K562 (cell line): ENCODE measurements around the gene GASK1B. TPM values are rescaled to one million over a fixed set of nuclear protein-coding genes. Genes with fewer than 3 reads are reported as not detected.

Source experiments
- ATAC-seq: fragments of 200-7000 bp; cut with Tn5 transposase; 3 replicates; pipeline ENCODE4 v1.9.1; 2020; ENCODE audit warnings: moderate library complexity
- BruUV-seq: library from RNA; stranded (reverse); fragments of 400-500 nt; replicated peaks from 2 replicates; lab custom pipeline; 2021; lab: Mats Ljungman, UMichigan
- CTCF ChIA-PET: fragments of 300-600 bp; formaldehyde crosslinking; extraction: SDS; loops from one replicate; lab custom pipeline; 2021; ENCODE audit warnings: low intra/inter-chr PET ratio; lab: Yijun Ruan, JAX
- POLR2A ChIA-PET: fragments of 300-600, 350-650 bp; sonication (Branson Sonifier 250); formaldehyde crosslinking; extraction: SDS; loops from one replicate; lab custom pipeline; 2021; ENCODE audit warnings: antibody characterized with exemption, inconsistent platforms; lab: Yijun Ruan, JAX
- DNase-seq, 4 experiments: peaks; one replicate each; pipeline versions ENCODE4 v3.0.0 to v3.0.0-alpha.2; 2011 to 2018; ENCODE audit warnings: low spot score in 3 of 4, mixed read lengths in 3 of 4; ENCODE audit errors: extremely low read depth in 1 of 4
- FAIRE-seq: peaks from 2 replicates; lab custom pipeline; 2011; peaks lifted over from hg19 to GRCh38; lab: Jason Lieb, UNC
- H2AFZ ChIP-seq: 2 replicates; pipeline ENCODE4 v1.6.0; 2011; ENCODE audit warnings: low read depth, low read length, control low read depth, inconsistent platforms
- H3K27ac ChIP-seq: fragments of 200-600 bp; 3 replicates; pipeline ENCODE4 v1.8.0; 2011; ENCODE audit warnings: low read depth, mild to moderate bottlenecking, control low read depth, inconsistent platforms, low read length, moderate library complexity, mixed read lengths; ENCODE audit errors: extremely low read depth
- H3K27me3 ChIP-seq, 2 experiments: fragments of 300-600 bp in 1 of 2; 2 replicates in 1 of 2; 3 replicates in 1 of 2; pipeline versions ENCODE4 v1.6.0 to v1.8.0; 2011; ENCODE audit warnings: inconsistent platforms in 2 of 2, low read length in 2 of 2, mild to moderate bottlenecking in 1 of 2, mixed read lengths in 1 of 2, moderate library complexity in 1 of 2; ENCODE audit not compliant: control insufficient read depth in 2 of 2, insufficient read depth in 2 of 2
- H3K36me3 ChIP-seq: fragments of 300-600 bp; 3 replicates; pipeline ENCODE4 v1.8.0; 2011; ENCODE audit warnings: mild to moderate bottlenecking, low read length, inconsistent platforms; ENCODE audit not compliant: control insufficient read depth, insufficient read depth
- H3K4me1 ChIP-seq, 2 experiments: fragments of 200-600 bp in 1 of 2; replicated peaks in 1 of 2; 2 replicates in 1 of 2; 3 replicates in 1 of 2; pipeline versions ENCODE4 v1.5.1 to v1.8.0; 2011; ENCODE audit warnings: inconsistent platforms in 2 of 2, low read length in 2 of 2, mild to moderate bottlenecking in 1 of 2, mixed read lengths in 1 of 2, moderate library complexity in 1 of 2; ENCODE audit not compliant: control insufficient read depth in 2 of 2, insufficient read depth in 2 of 2
- H3K4me2 ChIP-seq: 2 replicates; pipeline ENCODE4 v1.6.1; 2011; ENCODE audit warnings: low read length, control low read depth, inconsistent platforms, mixed read lengths; ENCODE audit not compliant: insufficient read depth
- H3K4me3 ChIP-seq: fragments of 200-600 bp; sonication (generic), shearing (Covaris generic); 2 replicates; pipeline ENCODE4 v1.5.1; 2016; ENCODE audit warnings: control low read depth, inconsistent platforms
- H3K79me2 ChIP-seq: fragments of 200-600 bp; 3 replicates; pipeline ENCODE4 v1.8.0; 2011; ENCODE audit warnings: low read length, inconsistent platforms; ENCODE audit not compliant: control insufficient read depth, insufficient read depth
- H3K9ac ChIP-seq, 2 experiments: 2 replicates each; pipeline versions ENCODE4 v1.6.0 to v1.6.1; 2011; ENCODE audit warnings: low read depth in 2 of 2, low read length in 2 of 2, control low read depth in 1 of 2, inconsistent platforms in 1 of 2, mild to moderate bottlenecking in 1 of 2, mixed read lengths in 1 of 2; ENCODE audit not compliant: insufficient read depth in 1 of 2
- H3K9me1 ChIP-seq: one replicate; pipeline ENCODE4 v1.6.0; 2011; ENCODE audit warnings: inconsistent platforms, mild to moderate bottlenecking, low read length, moderate library complexity; ENCODE audit not compliant: control insufficient read depth, insufficient read depth
- H3K9me3 ChIP-seq: replicated peaks from 2 replicates; pipeline ENCODE4 v1.5.1; 2011; ENCODE audit warnings: low read depth, low read length, inconsistent platforms; ENCODE audit not compliant: control insufficient read depth, insufficient read depth
- H4K20me1 ChIP-seq: replicated peaks from 2 replicates; pipeline ENCODE4 v1.6.1; 2011; ENCODE audit warnings: low read length, inconsistent platforms, mixed read lengths; ENCODE audit not compliant: control insufficient read depth, insufficient read depth
- ARID4B ChIP-seq: sonication (generic); formaldehyde crosslinking; IDR thresholded peaks from 2 replicates; pipeline ENCODE4 v1.8.0; 2022; ENCODE audit warnings: mild to moderate bottlenecking, missing genetic modification reagents
- ATF4 ChIP-seq: fragments of 450-650 bp; formaldehyde crosslinking; IDR thresholded peaks from 2 replicates; pipeline ENCODE4 v1.4.0; 2022; ENCODE audit warnings: mild to moderate bottlenecking, moderate library complexity
- BCL6 ChIP-seq: fragments of 250-450 bp; sonication (Bioruptor Pico); IDR thresholded peaks from 2 replicates; pipeline ENCODE4 v1.4.0; 2020
- CHAMP1 ChIP-seq: fragments of 450-650 bp; IDR thresholded peaks from 2 replicates; pipeline ENCODE4 v1.6.1; 2016; ENCODE audit warnings: mild to moderate bottlenecking
- FIP1L1 ChIP-seq: fragments of 200-400 bp; formaldehyde crosslinking; IDR thresholded peaks from 2 replicates; pipeline ENCODE4 v1.6.1; 2018; ENCODE audit warnings: mild to moderate bottlenecking, low read depth, low read length; ENCODE audit not compliant: poor library complexity, severe bottlenecking
- MYC ChIP-seq, 2 experiments: fragments of 250-450 bp in 1 of 2; sonication (Bioruptor Pico) in 1 of 2; IDR thresholded peaks; 2 replicates each; pipeline versions ENCODE4 v1.5.1 to v1.6.1; 2012 to 2021; ENCODE audit warnings: low read depth in 2 of 2, borderline replicate concordance in 1 of 2, improper control_type of control experiment in 1 of 2, low read length in 1 of 2, mild to moderate bottlenecking in 1 of 2, moderate library complexity in 1 of 2
- PRDM10 ChIP-seq: fragments of 450-650 bp; IDR thresholded peaks from 2 replicates; pipeline ENCODE4 v1.6.1; 2018; ENCODE audit not compliant: partially characterized antibody
- SIX5 ChIP-seq, 2 experiments: IDR thresholded peaks; 2 replicates each; pipeline ENCODE4 v1.6.1; 2011; ENCODE audit warnings: low read length in 2 of 2, borderline replicate concordance in 1 of 2, low read depth in 1 of 2, mild to moderate bottlenecking in 1 of 2, moderate library complexity in 1 of 2; ENCODE audit not compliant: insufficient read depth in 1 of 2
- ZNF3 ChIP-seq: fragments of 250-450 bp; sonication (Bioruptor Pico); IDR thresholded peaks from 2 replicates; pipeline ENCODE4 v1.5.0; 2021; ENCODE audit warnings: mild to moderate bottlenecking, moderate library complexity
- WGBS: fragments of 100-300 bp; shearing (Covaris generic); methylation state at CpG from one replicate; pipeline ENCODE4 v1.1.6; 2016; ENCODE audit warnings: low coverage, mixed read lengths; ENCODE audit not compliant: insufficient coverage; ENCODE audit errors: missing lambda C conversion rate; 5-methylcytosine and 5-hydroxymethylcytosine counted together
- in situ Hi-C: fragments of 300-500 bp; cut with MboI; formaldehyde crosslinking; loops from 4 replicates; pipeline ENCODE4 v1.15.0; 2018; ENCODE audit warnings: inconsistent platforms, mixed read lengths
- intact Hi-C: fragments of 100-400 bp; cut with micrococcal nuclease; formaldehyde crosslinking; loops from 2 replicates; pipeline ENCODE4 v1.14.2; 2022
- polyA plus RNA-seq, 8 experiments: library from polyadenylated mRNA; depleted of rRNA in 4 of 8; stranded (reverse) in 5 of 8; unstranded in 3 of 8; fragments of >200 nt; fragmentation: Nextera tagmentation in 2 of 8; fragmentation: Illumina TruSeq in 1 of 8; extraction: Ambion mirVana in 2 of 8; extraction: Trizol in 1 of 8; gene quantifications; 2 replicates each; pipeline versions ENCODE4 v1.2.1 to v1.2.3, GENCODE V29; 2011 to 2014; ENCODE audit warnings: inconsistent platforms in 1 of 8, missing spikeins in 1 of 8
- total RNA-seq, 7 experiments: library from RNA; depleted of rRNA in 6 of 7; stranded (reverse); fragments of >200 nt in 6 of 7; fragmentation: Illumina TruSeq in 2 of 7; extraction: Trizol in 2 of 7; gene quantifications; 2 replicates each; pipeline versions ENCODE4 v1.2.1 to v1.2.3, GENCODE V29; 2011 to 2021; ENCODE audit warnings: low replicate concordance in 1 of 7

The GASK1B gene
- total and polyA plus RNA-seq, 9 of the 15 experiments (the other 6 are each of a cell fraction or from before 2014, with no cell fraction given) = 0.13 to 1.2 (median 0.61) TPM

GRCh38 chr4:158219623-158220022 is 46.8 kb upstream of the GASK1B start:
- 44% methylated on average over 1 of the region's 1 CpG for WGBS
- in situ Hi-C loops (no loop called here), intact Hi-C loops (no loop called here)
- no peak for TF ChIP-seq BCL6 (CRISPR knock-in tag)
- no peak for TF ChIP-seq MYC (IDR thresholded peaks at IDR 0.05; ENCODE audit: low read depth, low read length)
- no peak for TF ChIP-seq MYC (CRISPR knock-in tag; IDR thresholded peaks at IDR 0.05; ENCODE audit: borderline replicate concordance, low read depth)
- no peak for TF ChIP-seq SIX5 (IDR thresholded peaks at IDR 0.05; ENCODE audit: borderline replicate concordance in 1 of 2, insufficient read depth in 1 of 2, low read depth in 1 of 2, low read length in 2 of 2)
- no peak for TF ChIP-seq ZNF3 (CRISPR knock-in tag)
- TF ChIP-seq CHAMP1 = no peak
- no peak for TF ChIP-seq ATF4
- TF ChIP-seq FIP1L1 = no peak
- TF ChIP-seq PRDM10 = no peak
- TF ChIP-seq ARID4B (CRISPR knock-in tag) = no peak
- H3K4me2 ChIP-seq = no peak overlapping the region
- POLR2A ChIA-PET = interaction anchor here (0.6 kb wide), 1 partner anchor 13 kb away, joined by 3 read pairs; no protein-coding TSS in a partner anchor
- FAIRE-seq (no peak), DNase-seq (no peak), ATAC-seq (no peak)
- no peaks in the 10 kb centered on the region for H3K9me1 ChIP-seq
- CTCF ChIA-PET = no interaction called here
- no peaks in the 10 kb centered on the region for H3K9me3 ChIP-seq
- peaks cover 13% of the 10 kb centered on the region; the same call in 1 of the 3 replicates for H3K36me3 ChIP-seq
- no peaks in the 10 kb centered on the region for H3K27me3 ChIP-seq
- no peak overlapping the region for H2AFZ ChIP-seq
- no peaks in the 10 kb centered on the region for H3K79me2 ChIP-seq
- no peak overlapping the region for H3K9ac ChIP-seq
- H3K4me1 ChIP-seq = no peaks in the 10 kb centered on the region; a peak in 1 of 5 replicates
- H3K4me3 ChIP-seq = no peak overlapping the region
- no peaks in the 10 kb centered on the region; the same call in 1 of the 2 replicates for H4K20me1 ChIP-seq
- H3K27ac ChIP-seq = no peak overlapping the region
- BruUV-seq = no TSS peak
